ENCODE measurements around the gene PIGU. TPM values are rescaled to one million over a fixed set of nuclear protein-coding genes. Genes with fewer than 3 reads are reported as not detected.

Gene PIGU
- total and polyA plus RNA-seq, 2 of the 13 experiments (the other 11 are each of a cell fraction or from before 2014, with no cell fraction given) = 45.5 to 231 TPM

GRCh38 chr20:34703424-34704176 is 26.7 kb upstream of the PIGU start (continued):
- TF ChIP-seq AKNA (CRISPR knock-in tag; IDR thresholded peaks at IDR 0.05; ENCODE audit: borderline replicate concordance) (no peak), BCL6 (CRISPR knock-in tag; IDR thresholded peaks at IDR 0.05) (peak; percentile 70), ZFP36 (IDR thresholded peaks at IDR 0.05; ENCODE audit: borderline replicate concordance, low read depth, low read length, partially characterized antibody) (no peak), POLR2G (IDR thresholded peaks at IDR 0.05; ENCODE audit: low read depth, low read length) (no peak), PHF21A (CRISPR knock-in tag; IDR thresholded peaks at IDR 0.05) (peak; percentile 79), IRF9 (CRISPR knock-in tag; IDR thresholded peaks at IDR 0.05; ENCODE audit: borderline replicate concordance) (peak; percentile 29), AGO1 (IDR thresholded peaks at IDR 0.05; ENCODE audit: low read depth, low read length, poor library complexity, severe bottlenecking) (no peak), ZNF382 (CRISPR knock-in tag; IDR thresholded peaks at IDR 0.05; ENCODE audit: borderline replicate concordance) (no peak), ARHGAP35 (CRISPR knock-in tag; IDR thresholded peaks at IDR 0.05; ENCODE audit: borderline replicate concordance) (no peak; the same call in 1 of the 2 replicates), ZKSCAN8 (CRISPR knock-in tag; IDR thresholded peaks at IDR 0.05; ENCODE audit: borderline replicate concordance) (peak; percentile 100), ZNF180 (CRISPR knock-in tag; IDR thresholded peaks at IDR 0.05; ENCODE audit: borderline replicate concordance, low read depth) (no peak), HDAC2 (CRISPR knock-in tag; IDR thresholded peaks at IDR 0.05) (peak; percentile 67), E2F1 (CRISPR knock-in tag; IDR thresholded peaks at IDR 0.05) (no peak; the same call in 1 of the 2 replicates), ZNF792 (CRISPR knock-in tag; IDR thresholded peaks at IDR 0.05) (peak; percentile 62), NFAT5 (CRISPR knock-in tag; IDR thresholded peaks at IDR 0.05) (0 out of 2 replicates have a peak, but pooled peaks have one; percentile 22)
